GM12874 (cell line): Measurements from ENCODE around the gene ATG3.
A peak's percentile ranks its signal among the peaks of the same experiment; 100 is the strongest.

ENCODE experiments used
- CTCF ChIP-seq: IDR thresholded peaks from 2 replicates; pipeline ENCODE4 v1.5.1; 2011; ENCODE audit warnings: low read depth, mild to moderate bottlenecking, control low read depth, low read length, moderate library complexity; ENCODE audit not compliant: insufficient read depth

Gene ATG3

GRCh38 chr3:112531358-112531781 is 30.4 kb downstream of the ATG3 start:
- peak; percentile 15; the same call in 1 of the 2 replicates for TF ChIP-seq CTCF

- TF ChIP-seq CTCF, result no peak
These were observed 31.2 kb downstream of the ATG3 start for GRCh38 chr3:112530573-112530972.

GRCh38 chr3:112519424-112520001 is 42.2 kb downstream of the ATG3 start:
- peak; percentile 57 for TF ChIP-seq CTCF

GRCh38 chr3:112514527-112515128 is 47.1 kb downstream of the ATG3 start:
- TF ChIP-seq CTCF, result no peak

GRCh38 chr3:112512320-112512719 is 49.4 kb downstream of the ATG3 start:
- no peak for TF ChIP-seq CTCF

GRCh38 chr3:112508860-112509259 is 52.9 kb downstream of the ATG3 start:
- no peak for TF ChIP-seq CTCF

GRCh38 chr3:112508261-112508660 is 53.5 kb downstream of the ATG3 start:
- TF ChIP-seq CTCF, result no peak
